ENCODE measurements around the gene PREP.

PREP gene

DNA sequence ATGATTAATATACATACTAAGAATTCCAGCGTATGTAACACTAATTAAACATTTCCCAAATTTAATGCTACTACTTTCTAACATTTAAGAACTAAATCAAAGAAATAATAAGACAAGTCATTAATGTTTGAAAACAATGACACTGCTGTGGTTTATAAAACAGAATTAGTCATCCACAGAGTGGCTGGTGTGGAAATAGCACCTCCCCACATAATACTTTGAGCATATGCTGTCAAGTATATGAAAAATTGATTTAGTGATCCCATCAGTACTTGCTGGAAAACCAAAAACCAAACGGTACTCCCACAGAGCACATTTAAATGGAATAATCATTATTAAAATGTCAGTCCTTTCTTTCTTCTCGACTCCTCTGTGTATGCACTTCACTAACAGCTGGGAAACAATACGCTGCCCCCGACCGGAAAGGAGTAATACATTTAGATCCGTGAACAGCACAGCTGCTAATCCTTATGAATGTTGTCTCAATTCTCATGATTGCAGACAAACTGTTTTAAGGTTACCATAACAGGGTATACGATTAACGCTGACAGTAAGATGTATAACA is 78.4 kb downstream of the PREP start:
- DNase-seq = no peak
- no peaks in the 10 kb centered on the region for H3K27me3 ChIP-seq
- peaks cover 22% of the 10 kb centered on the region for H3K4me1 ChIP-seq
- TF ChIP-seq, protein P1, sequence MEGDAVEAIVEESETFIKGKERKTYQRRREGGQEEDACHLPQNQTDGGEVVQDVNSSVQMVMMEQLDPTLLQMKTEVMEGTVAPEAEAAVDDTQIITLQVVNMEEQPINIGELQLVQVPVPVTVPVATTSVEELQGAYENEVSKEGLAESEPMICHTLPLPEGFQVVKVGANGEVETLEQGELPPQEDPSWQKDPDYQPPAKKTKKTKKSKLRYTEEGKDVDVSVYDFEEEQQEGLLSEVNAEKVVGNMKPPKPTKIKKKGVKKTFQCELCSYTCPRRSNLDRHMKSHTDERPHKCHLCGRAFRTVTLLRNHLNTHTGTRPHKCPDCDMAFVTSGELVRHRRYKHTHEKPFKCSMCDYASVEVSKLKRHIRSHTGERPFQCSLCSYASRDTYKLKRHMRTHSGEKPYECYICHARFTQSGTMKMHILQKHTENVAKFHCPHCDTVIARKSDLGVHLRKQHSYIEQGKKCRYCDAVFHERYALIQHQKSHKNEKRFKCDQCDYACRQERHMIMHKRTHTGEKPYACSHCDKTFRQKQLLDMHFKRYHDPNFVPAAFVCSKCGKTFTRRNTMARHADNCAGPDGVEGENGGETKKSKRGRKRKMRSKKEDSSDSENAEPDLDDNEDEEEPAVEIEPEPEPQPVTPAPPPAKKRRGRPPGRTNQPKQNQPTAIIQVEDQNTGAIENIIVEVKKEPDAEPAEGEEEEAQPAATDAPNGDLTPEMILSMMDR (IDR thresholded peaks at IDR 0.05; ENCODE audit: low read depth, low read length) = no peak
- no peaks in the 10 kb centered on the region for H3K9me3 ChIP-seq
- H3K4me3 ChIP-seq (ENCODE audit: low read depth, low read length) = no peak overlapping the region
- H3K36me3 ChIP-seq = peaks cover 14% of the 10 kb centered on the region

DNA sequence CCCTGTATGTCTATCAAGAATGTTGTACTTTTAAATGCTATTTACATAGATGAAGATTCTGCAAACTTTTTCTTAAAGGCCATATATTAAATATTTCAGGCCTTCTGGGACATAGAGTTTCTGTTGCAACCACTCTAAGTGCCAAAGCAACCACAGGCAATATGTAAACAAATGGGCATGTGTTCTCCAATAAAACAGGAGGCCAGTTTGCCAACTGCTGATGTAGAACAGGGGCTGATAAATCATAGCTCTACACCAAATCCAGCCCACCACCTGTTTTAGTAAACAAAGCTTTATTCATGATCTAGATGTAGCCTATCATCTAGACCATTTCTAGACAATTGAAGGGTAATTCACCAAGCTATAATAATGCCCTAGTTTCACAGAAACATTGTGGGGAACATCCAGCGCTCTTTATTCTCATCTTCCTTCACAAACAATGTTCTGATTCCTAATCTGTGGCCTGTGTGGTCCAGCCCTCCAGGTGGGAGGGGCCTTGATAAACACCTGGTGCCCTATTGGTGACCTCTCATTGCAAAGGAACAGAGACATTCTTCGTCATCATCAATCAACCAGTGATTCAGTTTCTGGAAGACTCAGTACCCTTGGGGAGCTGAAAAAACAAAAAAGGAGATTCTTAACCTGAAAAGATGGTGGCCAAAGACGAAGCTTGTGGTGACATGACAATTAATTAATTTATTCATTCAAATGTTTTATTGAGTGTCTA is 80.2 kb downstream of the PREP start:
- no peak overlapping the region for H3K4me3 ChIP-seq (ENCODE audit: low read depth, low read length)
- H3K9me3 ChIP-seq = no peaks in the 10 kb centered on the region
- peaks cover 13% of the 10 kb centered on the region for H3K36me3 ChIP-seq
- TF ChIP-seq, protein P1 (IDR thresholded peaks at IDR 0.05; ENCODE audit: low read depth, low read length) = no peak
- no peak for DNase-seq
- H3K27me3 ChIP-seq = no peaks in the 10 kb centered on the region
- peaks cover 22% of the 10 kb centered on the region for H3K4me1 ChIP-seq

DNA sequence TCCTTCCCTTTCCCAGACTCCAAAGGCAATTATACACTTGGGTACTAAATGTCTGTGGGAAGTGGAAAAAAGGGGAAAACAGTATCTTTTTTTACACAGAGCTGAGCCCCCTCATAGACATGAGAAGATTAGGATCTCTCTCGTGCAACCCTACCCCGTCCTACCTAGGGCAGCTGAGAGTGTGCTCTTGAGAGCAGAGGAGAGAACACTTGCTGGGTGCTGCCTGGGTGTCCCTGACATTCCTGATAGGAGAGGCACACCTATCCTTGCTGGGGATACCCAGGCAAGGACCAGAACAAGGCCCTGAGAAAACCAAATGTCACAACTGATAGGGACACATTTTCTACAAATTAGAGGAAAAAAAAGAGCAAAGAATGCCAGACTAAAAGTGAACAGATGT is 81.2 kb downstream of the PREP start:
- no peaks in the 10 kb centered on the region for H3K27me3 ChIP-seq
- H3K9me3 ChIP-seq = no peaks in the 10 kb centered on the region
- no peak overlapping the region for H3K4me3 ChIP-seq (ENCODE audit: low read depth, low read length)
- DNase-seq = no peak
- peaks cover 13% of the 10 kb centered on the region for H3K36me3 ChIP-seq
- TF ChIP-seq, protein P1 (IDR thresholded peaks at IDR 0.05; ENCODE audit: low read depth, low read length) = no peak
- peaks cover 12% of the 10 kb centered on the region for H3K4me1 ChIP-seq

DNA sequence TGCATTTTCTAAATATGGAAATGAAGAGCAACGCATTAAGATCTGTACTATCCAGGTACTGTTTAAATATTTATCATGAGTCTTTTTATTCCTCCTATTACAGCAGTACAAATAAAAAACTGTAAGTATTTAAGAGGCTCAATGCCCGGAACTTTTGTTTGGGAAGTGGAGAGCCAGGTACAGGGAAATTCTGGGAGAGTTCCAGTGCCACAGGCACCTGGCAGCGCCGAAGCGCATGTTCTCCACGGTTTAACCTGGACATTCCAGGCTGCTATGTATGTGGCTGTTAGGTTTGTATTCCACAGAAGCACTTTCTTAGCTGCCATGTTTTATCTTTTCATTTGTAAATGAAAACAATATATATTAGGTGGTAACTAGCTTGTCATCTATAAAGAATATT is 81.7 kb downstream of the PREP start:
- TF ChIP-seq, protein P1 (IDR thresholded peaks at IDR 0.05; ENCODE audit: low read depth, low read length) = no peak
- H3K9me3 ChIP-seq = no peaks in the 10 kb centered on the region
- peaks cover 11% of the 10 kb centered on the region for H3K4me1 ChIP-seq
- H3K4me3 ChIP-seq (ENCODE audit: low read depth, low read length) = no peak overlapping the region
- peaks cover 13% of the 10 kb centered on the region for H3K36me3 ChIP-seq
- H3K27me3 ChIP-seq = no peaks in the 10 kb centered on the region
- DNase-seq = no peak

DNA sequence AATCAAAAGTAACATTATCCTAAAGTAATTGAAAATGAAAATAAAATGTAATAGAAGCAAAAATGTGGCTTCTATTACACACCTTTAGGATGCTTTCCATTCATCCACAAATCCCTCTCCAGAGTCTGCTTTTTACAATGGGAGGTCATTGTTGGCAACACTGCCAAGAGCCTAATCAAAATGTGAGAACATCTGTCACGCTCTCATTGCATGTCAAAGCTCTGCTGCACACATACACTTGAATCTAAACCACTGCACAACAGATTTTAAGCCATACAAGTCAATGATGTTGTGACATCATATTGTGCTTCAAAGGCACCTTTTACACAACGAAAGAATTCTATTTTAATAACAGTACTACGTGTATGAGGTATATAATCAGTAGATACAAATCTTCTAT is 82.1 kb downstream of the PREP start:
- H3K36me3 ChIP-seq = peaks cover 13% of the 10 kb centered on the region
- no peaks in the 10 kb centered on the region for H3K27me3 ChIP-seq
- DNase-seq = no peak
- H3K4me1 ChIP-seq = peaks cover 10% of the 10 kb centered on the region
- no peak overlapping the region for H3K4me3 ChIP-seq (ENCODE audit: low read depth, low read length)
- no peaks in the 10 kb centered on the region for H3K9me3 ChIP-seq
- TF ChIP-seq, protein P1 (IDR thresholded peaks at IDR 0.05; ENCODE audit: low read depth, low read length) = no peak

DNA sequence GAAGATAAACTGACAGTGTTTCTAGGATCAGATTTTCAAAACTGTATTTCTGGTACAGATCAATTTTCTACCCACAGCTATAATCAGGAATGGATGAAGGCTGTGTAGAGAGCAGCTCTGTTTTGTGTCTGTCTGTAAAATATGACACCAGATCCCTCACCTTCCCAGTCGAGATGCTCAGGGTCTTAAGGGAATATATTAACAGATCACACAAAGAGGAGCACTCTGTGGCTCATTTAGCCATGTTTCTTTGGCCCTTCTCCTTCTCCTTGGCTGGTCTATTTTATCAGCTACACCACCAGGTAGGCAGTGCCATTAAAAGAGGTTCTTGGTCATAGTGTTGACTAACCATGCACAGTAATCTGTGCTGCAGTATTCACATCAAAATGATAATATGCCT is 82.6 kb downstream of the PREP start:
- no peak overlapping the region for H3K4me3 ChIP-seq (ENCODE audit: low read depth, low read length)
- peaks cover 13% of the 10 kb centered on the region for H3K36me3 ChIP-seq
- H3K4me1 ChIP-seq = peaks cover 6% of the 10 kb centered on the region
- TF ChIP-seq, protein P1 (IDR thresholded peaks at IDR 0.05; ENCODE audit: low read depth, low read length) = no peak
- H3K9me3 ChIP-seq = no peaks in the 10 kb centered on the region
- no peak for DNase-seq
- no peaks in the 10 kb centered on the region for H3K27me3 ChIP-seq

All from BE2C (cell line).